GM21717 (cell line): ENCODE measurements around the gene CNTRL.
"Not testable (repeated sequence)": the region's sequence is repeated elsewhere in the genome, so short reads cannot be mapped to it uniquely, and the experiment has no call there.

ENCODE experiments used
- ATAC-seq: cut with Tn5 transposase; IDR thresholded peaks from one replicate; pipeline ENCODE4 v1.9.1; 2021; ENCODE audit warnings: mild to moderate bottlenecking, moderate library complexity; ENCODE audit not compliant: unreplicated experiment

The CNTRL gene

GRCh38 chr9:121172726-121173487 is 98.2 kb downstream of the CNTRL start:
- ATAC-seq, result no peak

GRCh38 chr9:121173501-121173900 is 98.7 kb downstream of the CNTRL start:
- no peak for ATAC-seq

GRCh38 chr9:121178676-121179372 is 104.1 kb downstream of the CNTRL start:
- ATAC-seq, result no peak

GRCh38 chr9:121179373-121179721 is 104.6 kb downstream of the CNTRL start:
- not testable (repeated sequence) for ATAC-seq

- ATAC-seq, result no peak
Measured at GRCh38 chr9:121179930-121180681, 105.4 kb downstream of the CNTRL start.

- no peak for ATAC-seq
Measured at GRCh38 chr9:121182101-121182836, 107.5 kb downstream of the CNTRL start.

- no peak for ATAC-seq
Measured at GRCh38 chr9:121182989-121183388, 108.2 kb downstream of the CNTRL start.

- no peak for ATAC-seq
Measured at GRCh38 chr9:121183666-121184423, 109.1 kb downstream of the CNTRL start.

- no peak for ATAC-seq
Measured at GRCh38 chr9:121184463-121184862, 109.7 kb downstream of the CNTRL start.

- ATAC-seq, result no peak
Measured at GRCh38 chr9:121185178-121185745, 110.5 kb downstream of the CNTRL start.

GRCh38 chr9:121185774-121186403 is 111.1 kb downstream of the CNTRL start:
- no peak for ATAC-seq

- ATAC-seq, result no peak
Measured at GRCh38 chr9:121187636-121188305, 113.0 kb downstream of the CNTRL start.

GRCh38 chr9:121189006-121189405 is 114.3 kb downstream of the CNTRL start:
- ATAC-seq, result no peak

GRCh38 chr9:121189660-121190059 is 114.9 kb downstream of the CNTRL start:
- ATAC-seq, result no peak

GRCh38 chr9:121191235-121191634 is 116.5 kb downstream of the CNTRL start:
- no peak for ATAC-seq

GRCh38 chr9:121192518-121192917 is 117.8 kb downstream of the CNTRL start:
- no peak for ATAC-seq

- no peak for ATAC-seq
Measured at GRCh38 chr9:121192959-121193640, 118.3 kb downstream of the CNTRL start.

GRCh38 chr9:121194730-121195129 is 120.0 kb downstream of the CNTRL start:
- ATAC-seq, result no peak
